Osteocyte (in vitro differentiated cells): ENCODE results near the gene GLTP. TPM values are rescaled to one million over a fixed set of nuclear protein-coding genes. Genes with fewer than 3 reads are reported as not detected.

Experiments used
- DNase-seq: peaks from one replicate; pipeline ENCODE4 v3.0.0; 2021; ENCODE audit warnings: mixed read lengths; ENCODE audit not compliant: unreplicated experiment; ENCODE audit errors: extremely low spot score
- H3K27ac Mint-ChIP-seq: one replicate; pipeline ENCODE4 v1.8.0; 2021; ENCODE audit warnings: mild to moderate bottlenecking, mixed read lengths; ENCODE audit not compliant: unreplicated experiment
- H3K27me3 Mint-ChIP-seq: one replicate; pipeline ENCODE4 v1.8.0; 2021; ENCODE audit warnings: mixed read lengths; ENCODE audit not compliant: unreplicated experiment
- H3K36me3 Mint-ChIP-seq: one replicate; pipeline ENCODE4 v1.8.0; 2021; ENCODE audit warnings: mixed read lengths; ENCODE audit not compliant: unreplicated experiment
- H3K4me1 Mint-ChIP-seq: one replicate; pipeline ENCODE4 v1.8.0; 2021; ENCODE audit warnings: mixed read lengths; ENCODE audit not compliant: unreplicated experiment
- H3K4me3 Mint-ChIP-seq: one replicate; pipeline ENCODE4 v1.8.0; 2021; ENCODE audit warnings: mild to moderate bottlenecking, moderate library complexity, mixed read lengths; ENCODE audit not compliant: unreplicated experiment
- H3K9me3 Mint-ChIP-seq: one replicate; pipeline ENCODE4 v1.8.0; 2021; ENCODE audit warnings: mixed read lengths; ENCODE audit not compliant: unreplicated experiment
- CTCF ChIP-seq: fragments of 200-600 bp; sonication (generic); IDR thresholded peaks from 2 replicates; pipeline ENCODE4 v1.5.0; 2021; ENCODE audit warnings: antibody characterized with exemption, mild to moderate bottlenecking, moderate library complexity
- total RNA-seq: library from RNA; stranded (reverse); gene quantifications from 2 replicates; pipeline ENCODE4 v1.2.1, GENCODE V29; 2021

GLTP gene
- total RNA-seq, 1 donor from 2014 or later: 34.5 TPM

- DNase-seq: no peak
- H3K36me3 Mint-ChIP-seq: peaks cover 36% of the 10 kb centered on the region
- no peak overlapping the region for H3K4me3 Mint-ChIP-seq
- H3K27ac Mint-ChIP-seq: peak overlapping the region; percentile 74
- H3K27me3 Mint-ChIP-seq: no peaks in the 10 kb centered on the region
- H3K4me1 Mint-ChIP-seq: peaks cover 11% of the 10 kb centered on the region
- no peaks in the 10 kb centered on the region for H3K9me3 Mint-ChIP-seq
- no peak for TF ChIP-seq CTCF
Measured at GRCh38 chr12:109912855-109913321, 32.5 kb upstream of the GLTP start.

DNA sequence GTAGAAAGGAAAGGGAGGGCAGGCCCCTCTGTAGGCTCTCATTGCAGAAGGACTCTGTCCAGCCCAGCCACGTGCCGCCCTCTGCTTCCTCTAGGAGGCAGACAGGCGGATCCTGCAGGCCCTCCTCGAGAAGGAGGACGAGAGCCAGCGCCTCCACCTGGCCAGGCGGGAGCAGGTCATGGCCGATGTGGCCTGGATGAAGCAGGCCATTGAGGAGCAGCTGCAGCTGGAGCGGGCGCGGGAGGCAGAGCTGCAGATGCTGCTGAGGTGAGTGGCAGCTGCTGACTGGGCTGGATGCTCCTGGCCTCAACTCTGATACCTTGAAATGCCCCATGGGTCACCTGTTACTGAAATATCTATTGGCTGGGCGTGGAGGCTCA is 30.6 kb upstream of the GLTP start:
- H3K36me3 Mint-ChIP-seq: peaks cover 29% of the 10 kb centered on the region
- H3K4me3 Mint-ChIP-seq: no peak overlapping the region
- no peaks in the 10 kb centered on the region for H3K9me3 Mint-ChIP-seq
- DNase-seq: no peak
- no peaks in the 10 kb centered on the region for H3K27me3 Mint-ChIP-seq
- H3K27ac Mint-ChIP-seq: no peak overlapping the region
- peak; percentile 39 for TF ChIP-seq CTCF
- peaks cover 11% of the 10 kb centered on the region for H3K4me1 Mint-ChIP-seq

DNA sequence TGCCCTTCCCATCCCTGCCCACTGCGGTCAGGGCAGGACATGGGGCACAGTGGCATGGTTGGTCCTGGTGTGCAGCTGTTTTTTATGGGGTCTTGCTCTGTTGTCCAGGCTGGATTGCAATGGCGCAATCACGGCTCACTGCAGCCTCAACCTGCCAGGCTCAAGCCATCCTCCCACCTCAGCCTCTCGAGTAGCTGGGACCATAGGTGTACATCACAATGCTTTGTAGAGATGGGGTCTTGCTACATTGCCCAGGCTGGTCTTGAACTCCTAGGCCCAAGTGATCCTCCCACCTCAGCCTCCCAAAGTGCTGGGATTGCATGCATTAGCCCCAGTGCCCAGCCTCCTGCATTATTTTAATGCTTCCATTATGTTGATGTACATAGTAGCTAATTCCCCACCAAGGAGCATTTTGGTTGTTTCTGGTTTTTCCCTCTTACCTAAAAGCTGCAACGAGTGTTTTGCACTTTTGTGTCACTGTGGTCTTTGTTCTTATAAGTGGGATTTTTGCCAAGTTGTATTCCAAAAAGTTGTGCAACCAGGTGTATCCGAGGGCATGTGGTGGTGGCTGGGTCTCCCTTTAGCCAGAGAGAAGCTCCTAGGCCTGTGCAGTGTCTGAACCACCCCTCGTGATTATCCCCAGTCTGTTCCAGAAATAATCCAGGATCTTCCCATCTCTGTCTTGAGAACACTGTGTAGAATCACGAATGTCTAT is 30.1 kb upstream of the GLTP start:
- Mint-ChIP-seq H3K27me3 (no peaks in the 10 kb centered on the region), H3K36me3 (peaks cover 28% of the 10 kb centered on the region), H3K4me3 (no peak overlapping the region), H3K4me1 (peaks cover 11% of the 10 kb centered on the region), H3K27ac (no peak overlapping the region), H3K9me3 (no peaks in the 10 kb centered on the region)
- TF ChIP-seq CTCF: no peak
- no peak for DNase-seq

DNA sequence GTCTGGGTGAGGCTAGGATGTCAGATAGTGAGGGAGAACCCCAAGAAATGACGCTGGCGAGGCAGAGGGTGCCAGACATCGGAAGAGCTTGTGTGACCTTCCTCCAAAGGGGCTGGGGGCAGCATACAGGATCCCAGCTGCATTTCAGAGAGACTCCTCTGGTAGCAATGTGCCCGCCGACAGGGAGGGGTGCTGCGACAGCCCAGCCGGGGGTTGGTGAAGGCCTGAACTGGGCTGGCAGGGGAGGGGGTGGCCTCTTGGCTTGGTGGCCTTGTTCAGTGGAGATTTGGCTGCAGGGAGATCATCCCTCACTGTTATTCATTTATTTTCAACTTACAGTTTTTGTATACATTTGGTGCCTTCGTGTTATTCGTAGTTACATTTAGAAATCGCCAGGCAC is 25.0 kb upstream of the GLTP start:
- Mint-ChIP-seq H3K4me3 (no peak overlapping the region), H3K27ac (no peak overlapping the region), H3K36me3 (peaks cover 27% of the 10 kb centered on the region), H3K27me3 (no peaks in the 10 kb centered on the region), H3K4me1 (peaks cover 11% of the 10 kb centered on the region), H3K9me3 (no peaks in the 10 kb centered on the region)
- no peak for TF ChIP-seq CTCF
- DNase-seq: no peak

- H3K27me3 Mint-ChIP-seq: no peaks in the 10 kb centered on the region
- no peak overlapping the region for H3K27ac Mint-ChIP-seq
- no peaks in the 10 kb centered on the region for H3K9me3 Mint-ChIP-seq
- peaks cover 20% of the 10 kb centered on the region for H3K4me1 Mint-ChIP-seq
- no peak overlapping the region for H3K4me3 Mint-ChIP-seq
- TF ChIP-seq CTCF: no peak
- H3K36me3 Mint-ChIP-seq: peaks cover 17% of the 10 kb centered on the region
- DNase-seq: no peak
Measured at GRCh38 chr12:109902891-109903418, 22.6 kb upstream of the GLTP start.
